ENCODE results near the gene EYA4. TPM values are rescaled to one million over a fixed set of nuclear protein-coding genes. Genes with fewer than 3 reads are reported as not detected.

Gene EYA4
- total RNA-seq, 1 experiment from 2014 or later = not detected

DNA sequence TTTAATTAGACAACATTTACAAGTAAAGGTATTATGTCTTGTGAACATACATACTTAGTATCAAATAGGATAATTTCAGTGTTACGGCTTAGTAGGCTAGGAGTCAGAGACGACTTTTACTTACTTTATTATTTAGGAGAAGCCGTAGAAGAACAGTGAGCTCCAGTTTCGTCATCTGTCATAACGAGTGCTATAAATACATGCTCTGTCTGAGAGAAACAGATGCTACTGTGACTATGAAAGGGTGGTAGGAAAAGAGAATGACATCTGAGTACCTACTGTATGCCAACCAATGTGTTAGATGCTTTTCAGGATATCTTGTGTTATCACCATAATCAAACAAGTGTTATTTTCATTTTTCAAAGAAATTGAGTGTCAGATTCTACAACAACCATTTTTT, 119.0 kb downstream of the EYA4 start:
- intact Hi-C loops (cut with micrococcal nuclease) = no loop called here
- Mint-ChIP-seq H3K4me3 (ENCODE audit: unreplicated experiment) (no peak overlapping the region), H3K4me1 (ENCODE audit: insufficient read depth, unreplicated experiment) (no peaks in the 10 kb centered on the region), H3K27ac (ENCODE audit: low read depth, unreplicated experiment) (no peak overlapping the region), H3K36me3 (ENCODE audit: insufficient read depth, unreplicated experiment) (no peaks in the 10 kb centered on the region), H3K9me3 (ENCODE audit: unreplicated experiment) (no peaks in the 10 kb centered on the region), H3K27me3 (ENCODE audit: insufficient read depth, unreplicated experiment) (peaks cover 100% of the 10 kb centered on the region)
- CTCF ChIA-PET = no interaction called here
- BruUV-seq (replicated peaks) = no TSS peak
- TF ChIP-seq, protein P1, sequence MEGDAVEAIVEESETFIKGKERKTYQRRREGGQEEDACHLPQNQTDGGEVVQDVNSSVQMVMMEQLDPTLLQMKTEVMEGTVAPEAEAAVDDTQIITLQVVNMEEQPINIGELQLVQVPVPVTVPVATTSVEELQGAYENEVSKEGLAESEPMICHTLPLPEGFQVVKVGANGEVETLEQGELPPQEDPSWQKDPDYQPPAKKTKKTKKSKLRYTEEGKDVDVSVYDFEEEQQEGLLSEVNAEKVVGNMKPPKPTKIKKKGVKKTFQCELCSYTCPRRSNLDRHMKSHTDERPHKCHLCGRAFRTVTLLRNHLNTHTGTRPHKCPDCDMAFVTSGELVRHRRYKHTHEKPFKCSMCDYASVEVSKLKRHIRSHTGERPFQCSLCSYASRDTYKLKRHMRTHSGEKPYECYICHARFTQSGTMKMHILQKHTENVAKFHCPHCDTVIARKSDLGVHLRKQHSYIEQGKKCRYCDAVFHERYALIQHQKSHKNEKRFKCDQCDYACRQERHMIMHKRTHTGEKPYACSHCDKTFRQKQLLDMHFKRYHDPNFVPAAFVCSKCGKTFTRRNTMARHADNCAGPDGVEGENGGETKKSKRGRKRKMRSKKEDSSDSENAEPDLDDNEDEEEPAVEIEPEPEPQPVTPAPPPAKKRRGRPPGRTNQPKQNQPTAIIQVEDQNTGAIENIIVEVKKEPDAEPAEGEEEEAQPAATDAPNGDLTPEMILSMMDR (IDR thresholded peaks at IDR 0.05; ENCODE audit: unreplicated experiment) = no peak
- POLR2A ChIA-PET = no interaction called here
- no peak for DNase-seq (ENCODE audit: unreplicated experiment)

DNA sequence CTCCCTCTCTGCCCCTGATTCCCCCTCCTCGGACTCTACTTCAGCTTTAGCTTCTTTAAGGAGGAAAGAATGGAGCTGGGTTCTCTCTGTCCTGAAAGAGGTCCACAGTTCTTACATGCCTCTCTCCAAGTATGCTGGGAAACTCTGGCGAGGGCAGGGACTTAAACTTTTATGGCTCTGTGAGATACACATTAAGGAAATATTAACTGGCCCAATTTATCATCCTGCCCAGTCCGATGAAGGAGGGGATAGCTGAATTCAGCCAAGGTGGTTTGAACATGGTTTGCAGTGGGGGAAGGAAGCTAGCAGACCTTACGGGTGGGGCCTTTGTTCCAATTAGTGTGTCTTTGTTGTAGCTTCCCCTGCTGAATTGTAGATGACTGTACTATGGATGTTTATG, 121.7 kb downstream of the EYA4 start:
- Mint-ChIP-seq H3K9me3 (ENCODE audit: unreplicated experiment) (no peaks in the 10 kb centered on the region), H3K27ac (ENCODE audit: low read depth, unreplicated experiment) (no peak overlapping the region), H3K4me3 (ENCODE audit: unreplicated experiment) (no peak overlapping the region), H3K36me3 (ENCODE audit: insufficient read depth, unreplicated experiment) (no peaks in the 10 kb centered on the region), H3K4me1 (ENCODE audit: insufficient read depth, unreplicated experiment) (no peaks in the 10 kb centered on the region), H3K27me3 (ENCODE audit: insufficient read depth, unreplicated experiment) (peaks cover 100% of the 10 kb centered on the region)
- ChIA-PET CTCF (interaction anchor here (0.6 to 1.2 kb wide), 3 partner anchors 105 to 555 kb away, joined by 3 to 4 read pairs (median 3); no protein-coding TSS in a partner anchor), POLR2A (interaction anchor here (0.6 kb wide), 1 partner anchor 522 kb away, joined by 3 read pairs; no protein-coding TSS in a partner anchor)
- TF ChIP-seq, protein P1 (IDR thresholded peaks at IDR 0.05; ENCODE audit: unreplicated experiment) = no peak
- intact Hi-C loops (cut with micrococcal nuclease) = no loop called here
- BruUV-seq (replicated peaks) = no TSS peak
- no peak for DNase-seq (ENCODE audit: unreplicated experiment)

DNA sequence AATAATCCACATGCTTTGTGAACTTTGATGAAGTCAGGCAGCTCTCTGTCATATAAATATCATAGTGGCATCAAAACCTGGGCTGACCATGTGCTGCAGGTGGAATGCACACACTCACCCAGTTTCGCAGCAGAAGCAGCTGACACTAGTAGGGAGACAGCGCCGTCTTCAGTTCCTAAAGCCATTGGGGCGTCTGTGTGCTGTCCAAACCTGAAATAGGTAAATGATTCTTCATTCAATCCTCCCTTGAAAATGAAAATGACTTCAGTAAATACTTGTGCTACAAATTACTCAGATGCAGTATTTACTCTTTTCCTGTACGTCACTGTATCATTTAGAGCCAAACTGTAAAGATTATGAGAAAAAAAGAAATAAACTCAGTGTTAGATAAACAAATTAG, 127.5 kb downstream of the EYA4 start:
- peaks cover 95% of the 10 kb centered on the region for H3K27me3 Mint-ChIP-seq (ENCODE audit: insufficient read depth, unreplicated experiment)
- H3K27ac Mint-ChIP-seq (ENCODE audit: low read depth, unreplicated experiment) = no peak overlapping the region
- peak; percentile 7 for DNase-seq (ENCODE audit: unreplicated experiment)
- H3K9me3 Mint-ChIP-seq (ENCODE audit: unreplicated experiment) = no peaks in the 10 kb centered on the region
- TF ChIP-seq, protein P1 (IDR thresholded peaks at IDR 0.05; ENCODE audit: unreplicated experiment) = no peak
- H3K4me3 Mint-ChIP-seq (ENCODE audit: unreplicated experiment) = no peak overlapping the region
- intact Hi-C loops (cut with micrococcal nuclease) = no loop called here
- ChIA-PET POLR2A (no interaction called here), CTCF (no interaction called here)
- no peaks in the 10 kb centered on the region for H3K4me1 Mint-ChIP-seq (ENCODE audit: insufficient read depth, unreplicated experiment)
- BruUV-seq (replicated peaks) = no TSS peak
- no peaks in the 10 kb centered on the region for H3K36me3 Mint-ChIP-seq (ENCODE audit: insufficient read depth, unreplicated experiment)

DNA sequence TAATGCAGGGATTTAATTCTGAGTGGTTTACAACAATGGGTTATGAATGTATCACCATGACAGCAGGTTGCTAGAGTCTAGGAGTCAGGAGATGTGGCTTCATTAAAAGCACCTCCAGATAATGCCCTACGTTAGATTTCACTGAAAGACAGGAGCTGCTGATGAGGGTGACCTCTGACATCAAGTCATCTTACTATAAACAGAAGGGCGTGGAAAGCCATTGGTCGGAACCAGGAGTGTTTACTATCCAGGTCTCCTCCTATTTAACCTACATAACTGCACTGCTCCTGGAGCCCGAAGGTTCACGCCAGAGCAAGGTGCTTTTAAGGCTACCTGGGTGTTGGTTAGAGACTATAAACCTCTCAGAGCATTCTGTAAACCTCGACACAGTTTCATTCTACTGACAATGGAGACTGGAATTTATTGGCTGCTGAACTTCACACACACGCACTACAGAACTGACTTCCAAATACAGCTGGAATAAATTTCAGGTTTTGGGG, 128.7 kb downstream of the EYA4 start:
- no peak for DNase-seq (ENCODE audit: unreplicated experiment)
- H3K9me3 Mint-ChIP-seq (ENCODE audit: unreplicated experiment) = no peaks in the 10 kb centered on the region
- H3K4me3 Mint-ChIP-seq (ENCODE audit: unreplicated experiment) = no peak overlapping the region
- peaks cover 95% of the 10 kb centered on the region for H3K27me3 Mint-ChIP-seq (ENCODE audit: insufficient read depth, unreplicated experiment)
- H3K4me1 Mint-ChIP-seq (ENCODE audit: insufficient read depth, unreplicated experiment) = no peaks in the 10 kb centered on the region
- POLR2A ChIA-PET = no interaction called here
- BruUV-seq (replicated peaks) = no TSS peak
- no peak overlapping the region for H3K27ac Mint-ChIP-seq (ENCODE audit: low read depth, unreplicated experiment)
- CTCF ChIA-PET = interaction anchor here (0.5 to 0.6 kb wide), 2 partner anchors 87 to 458 kb away, joined by 3 read pairs; no protein-coding TSS in a partner anchor
- intact Hi-C loops (cut with micrococcal nuclease) = no loop called here
- TF ChIP-seq, protein P1 (IDR thresholded peaks at IDR 0.05; ENCODE audit: unreplicated experiment) = no peak
- no peaks in the 10 kb centered on the region for H3K36me3 Mint-ChIP-seq (ENCODE audit: insufficient read depth, unreplicated experiment)
